HG03354 (cell line): ENCODE measurements around the gene ALPK1.
A peak's percentile ranks its signal among the peaks of the same experiment; 100 is the strongest.

Experiments used
- ATAC-seq: cut with Tn5 transposase; IDR thresholded peaks from one replicate; pipeline ENCODE4 v1.9.1; 2021; ENCODE audit warnings: mild to moderate bottlenecking; ENCODE audit not compliant: unreplicated experiment, poor library complexity, severe bottlenecking

Gene ALPK1

GRCh38 chr4:112321776-112322684 lies 24.9 kb downstream of the ALPK1 start:
- ATAC-seq = peak; percentile 32

GRCh38 chr4:112322866-112323265 lies 25.7 kb downstream of the ALPK1 start:
- ATAC-seq = no peak

- no peak for ATAC-seq
Measured at GRCh38 chr4:112325530-112325929, 28.4 kb downstream of the ALPK1 start.

GRCh38 chr4:112327965-112328733 lies 31.0 kb downstream of the ALPK1 start:
- peak; percentile 88 for ATAC-seq

- no peak for ATAC-seq
Measured at GRCh38 chr4:112328734-112329130, 31.6 kb downstream of the ALPK1 start.

GRCh38 chr4:112329672-112330375 lies 32.7 kb downstream of the ALPK1 start:
- ATAC-seq = no peak

GRCh38 chr4:112330921-112331320 lies 33.8 kb downstream of the ALPK1 start:
- no peak for ATAC-seq

GRCh38 chr4:112332398-112332797 lies 35.2 kb downstream of the ALPK1 start:
- no peak for ATAC-seq

GRCh38 chr4:112340023-112340422 lies 42.9 kb downstream of the ALPK1 start:
- ATAC-seq = no peak

GRCh38 chr4:112341033-112341432 lies 43.9 kb downstream of the ALPK1 start:
- ATAC-seq = no peak

- ATAC-seq = no peak
Measured at GRCh38 chr4:112343330-112344080, 46.3 kb downstream of the ALPK1 start.

GRCh38 chr4:112348488-112349158 lies 51.5 kb downstream of the ALPK1 start:
- ATAC-seq = no peak

- ATAC-seq = no peak
Measured at GRCh38 chr4:112352736-112353135, 55.6 kb downstream of the ALPK1 start.

GRCh38 chr4:112355662-112356061 lies 58.5 kb downstream of the ALPK1 start:
- ATAC-seq = no peak

GRCh38 chr4:112357453-112357852 lies 60.3 kb downstream of the ALPK1 start:
- ATAC-seq = no peak

- no peak for ATAC-seq
Measured at GRCh38 chr4:112357897-112358296, 60.7 kb downstream of the ALPK1 start.

GRCh38 chr4:112358415-112358814 lies 61.2 kb downstream of the ALPK1 start:
- no peak for ATAC-seq

- ATAC-seq = no peak
Measured at GRCh38 chr4:112358952-112359749, 62.0 kb downstream of the ALPK1 start.
